H9 (cell line): ENCODE measurements around the gene GUK1. TPM values are rescaled to one million over a fixed set of nuclear protein-coding genes. Genes with fewer than 3 reads are reported as not detected.

Experiments used
- DNase-seq: peaks from one replicate; pipeline ENCODE4 v3.0.0-alpha.2; 2017
- H2AFZ ChIP-seq: one replicate; pipeline ENCODE4 v1.6.1; 2013; ENCODE audit warnings: mild to moderate bottlenecking, low read length, control low read depth, moderate library complexity
- H2AK5ac ChIP-seq: 2 replicates; pipeline ENCODE4 v1.6.1; 2013; ENCODE audit warnings: low read length, control low read depth, mixed read lengths; ENCODE audit not compliant: insufficient read length
- H2BK120ac ChIP-seq: one replicate; pipeline ENCODE4 v1.6.1; 2013; ENCODE audit warnings: low read depth, mild to moderate bottlenecking, low read length, control low read depth, inconsistent platforms; ENCODE audit not compliant: poor library complexity, severe bottlenecking
- H2BK12ac ChIP-seq: 2 replicates; pipeline ENCODE4 v1.6.1; 2013; ENCODE audit warnings: low read length, control low read depth, mixed read lengths, low read depth; ENCODE audit not compliant: insufficient read length
- H2BK15ac ChIP-seq: 2 replicates; pipeline ENCODE4 v1.6.1; 2013; ENCODE audit warnings: low read depth, low read length, control low read depth
- H2BK20ac ChIP-seq: one replicate; pipeline ENCODE4 v1.6.1; 2013; ENCODE audit warnings: low read depth, mild to moderate bottlenecking, low read length, control low read depth, inconsistent platforms; ENCODE audit not compliant: poor library complexity, severe bottlenecking
- H2BK5ac ChIP-seq: 2 replicates; pipeline ENCODE4 v1.6.1; 2013; ENCODE audit warnings: low read length, control low read depth, mixed read lengths; ENCODE audit not compliant: insufficient read length
- H3K14ac ChIP-seq: 2 replicates; pipeline ENCODE4 v1.6.1; 2013; ENCODE audit warnings: low read length, control low read depth; ENCODE audit not compliant: insufficient read depth
- H3K18ac ChIP-seq: 2 replicates; pipeline ENCODE4 v1.6.1; 2013; ENCODE audit warnings: low read depth, mild to moderate bottlenecking, mixed read lengths, low read length, control low read depth; ENCODE audit not compliant: insufficient read length
- H3K23ac ChIP-seq: 2 replicates; pipeline ENCODE4 v1.6.1; 2013; ENCODE audit warnings: low read length, control low read depth, mixed read lengths, low read depth; ENCODE audit not compliant: insufficient read length
- H3K23me2 ChIP-seq: 2 replicates; pipeline ENCODE4 v1.6.1; 2013; ENCODE audit warnings: low read depth, mild to moderate bottlenecking, mixed read lengths, low read length, control low read depth; ENCODE audit not compliant: insufficient read length, poor library complexity, severe bottlenecking
- H3K27ac ChIP-seq: 2 replicates; pipeline ENCODE4 v1.5.1; 2013; ENCODE audit warnings: low read length, control low read depth, mixed read lengths, low read depth; ENCODE audit not compliant: insufficient read length
- H3K27me3 ChIP-seq: 2 replicates; pipeline ENCODE4 v1.6.1; 2013; ENCODE audit warnings: low read length, control low read depth, inconsistent platforms; ENCODE audit not compliant: insufficient read depth
- H3K4ac ChIP-seq: 2 replicates; pipeline ENCODE4 v1.6.1; 2013; ENCODE audit warnings: low read depth, mild to moderate bottlenecking, control low read depth, inconsistent platforms, low read length, moderate library complexity
- H3K4me1 ChIP-seq: 2 replicates; pipeline ENCODE4 v1.6.1; 2013; ENCODE audit warnings: low read length, control low read depth, inconsistent platforms; ENCODE audit not compliant: insufficient read depth
- H3K4me2 ChIP-seq: 2 replicates; pipeline ENCODE4 v1.6.1; 2013; ENCODE audit warnings: low read length, control low read depth, mixed read lengths; ENCODE audit not compliant: insufficient read length, insufficient read depth
- H3K56ac ChIP-seq: 2 replicates; pipeline ENCODE4 v1.6.1; 2013; ENCODE audit warnings: low read depth, mild to moderate bottlenecking, mixed read lengths, low read length, control low read depth; ENCODE audit not compliant: insufficient read length
- H3K79me1 ChIP-seq: 2 replicates; pipeline ENCODE4 v1.6.1; 2013; ENCODE audit warnings: low read depth, mild to moderate bottlenecking, moderate library complexity, low read length, control low read depth, inconsistent platforms; ENCODE audit not compliant: insufficient read depth, poor library complexity, severe bottlenecking
- H3K79me2 ChIP-seq: 2 replicates; pipeline ENCODE4 v1.6.1; 2013; ENCODE audit warnings: low read length, control low read depth, inconsistent platforms; ENCODE audit not compliant: insufficient read depth
- H3K9ac ChIP-seq: 2 replicates; pipeline ENCODE4 v1.6.1; 2013; ENCODE audit warnings: low read length, control low read depth, mixed read lengths; ENCODE audit not compliant: insufficient read length; ENCODE audit errors: extremely low read depth
- H3K9me3 ChIP-seq: one replicate; pipeline ENCODE4 v1.6.1; 2013; ENCODE audit warnings: low read depth, low read length, inconsistent platforms; ENCODE audit not compliant: control insufficient read depth
- H3T11ph ChIP-seq: one replicate; pipeline ENCODE4 v1.6.1; 2013; ENCODE audit warnings: mild to moderate bottlenecking, low read length, control low read depth, inconsistent platforms
- H4K20me1 ChIP-seq: one replicate; pipeline ENCODE4 v1.6.1; 2013; ENCODE audit not compliant: control insufficient read depth, insufficient read length, insufficient read depth
- H4K5ac ChIP-seq: 2 replicates; pipeline ENCODE4 v1.6.1; 2013; ENCODE audit warnings: low read depth, mild to moderate bottlenecking, mixed read lengths, low read length, control low read depth; ENCODE audit not compliant: insufficient read length
- H4K8ac ChIP-seq: replicated peaks from 2 replicates; pipeline ENCODE4 v1.6.1; 2013; ENCODE audit warnings: low read length, control low read depth, mixed read lengths, low read depth; ENCODE audit not compliant: insufficient read length
- H4K91ac ChIP-seq: 2 replicates; pipeline ENCODE4 v1.6.1; 2013; ENCODE audit warnings: low read depth, mild to moderate bottlenecking, moderate library complexity, mixed read lengths, low read length, control low read depth; ENCODE audit not compliant: insufficient read length
- H3K27ac Mint-ChIP-seq, 3 experiments: 2 replicates in 2 of 3; 3 replicates in 1 of 3; pipeline ENCODE4 v1.8.0; 2020 to 2021; ENCODE audit warnings: mixed read lengths in 3 of 3, mild to moderate bottlenecking in 1 of 3, moderate library complexity in 1 of 3
- H3K27me3 Mint-ChIP-seq: 2 replicates; pipeline ENCODE4 v1.8.0; 2021; ENCODE audit warnings: low read depth, mild to moderate bottlenecking, moderate library complexity, mixed read lengths
- H3K36me3 Mint-ChIP-seq, 3 experiments: 2 replicates in 2 of 3; 3 replicates in 1 of 3; pipeline ENCODE4 v1.8.0; 2020 to 2021; ENCODE audit warnings: low read depth in 3 of 3, mixed read lengths in 3 of 3; ENCODE audit not compliant: insufficient read depth in 1 of 3
- H3K4me1 Mint-ChIP-seq, 2 experiments: 2 replicates each; pipeline ENCODE4 v1.8.0; 2020; ENCODE audit warnings: mixed read lengths in 2 of 2
- H3K4me3 Mint-ChIP-seq, 2 experiments: 2 replicates in 1 of 2; 3 replicates in 1 of 2; pipeline ENCODE4 v1.8.0; 2020 to 2021; ENCODE audit warnings: mild to moderate bottlenecking in 2 of 2, mixed read lengths in 2 of 2, moderate library complexity in 1 of 2
- H3K9me3 Mint-ChIP-seq, 2 experiments: 2 replicates in 1 of 2; 3 replicates in 1 of 2; pipeline ENCODE4 v1.8.0; 2020; ENCODE audit warnings: mild to moderate bottlenecking in 2 of 2, mixed read lengths in 2 of 2, moderate library complexity in 1 of 2
- WGBS: extraction: QIAGEN DNeasy Blood & Tissue Kit; methylation state at CpG from one replicate; pipeline ENCODE4 v1.1.7; 2013; ENCODE audit warnings: missing lambda C conversion rate, low lambda C conversion rate, mixed read lengths; ENCODE audit not compliant: insufficient read length; ENCODE audit errors: extremely low coverage; 5-methylcytosine and 5-hydroxymethylcytosine counted together
- total RNA-seq: library from RNA; stranded (reverse); gene quantifications from 2 replicates; pipeline ENCODE4 v1.2.1, GENCODE V29; 2021
- TF ChIP-seq, protein P1 (sequence below): fragments of 200-600 bp; sonication (generic); conservative IDR thresholded peaks from 3 replicates; pipeline ENCODE4 v1.8.0; 2021; ENCODE audit warnings: antibody characterized with exemption, mild to moderate bottlenecking

GUK1 gene
- total RNA-seq, 1 experiment from 2014 or later, result 88.2 TPM

DNA sequence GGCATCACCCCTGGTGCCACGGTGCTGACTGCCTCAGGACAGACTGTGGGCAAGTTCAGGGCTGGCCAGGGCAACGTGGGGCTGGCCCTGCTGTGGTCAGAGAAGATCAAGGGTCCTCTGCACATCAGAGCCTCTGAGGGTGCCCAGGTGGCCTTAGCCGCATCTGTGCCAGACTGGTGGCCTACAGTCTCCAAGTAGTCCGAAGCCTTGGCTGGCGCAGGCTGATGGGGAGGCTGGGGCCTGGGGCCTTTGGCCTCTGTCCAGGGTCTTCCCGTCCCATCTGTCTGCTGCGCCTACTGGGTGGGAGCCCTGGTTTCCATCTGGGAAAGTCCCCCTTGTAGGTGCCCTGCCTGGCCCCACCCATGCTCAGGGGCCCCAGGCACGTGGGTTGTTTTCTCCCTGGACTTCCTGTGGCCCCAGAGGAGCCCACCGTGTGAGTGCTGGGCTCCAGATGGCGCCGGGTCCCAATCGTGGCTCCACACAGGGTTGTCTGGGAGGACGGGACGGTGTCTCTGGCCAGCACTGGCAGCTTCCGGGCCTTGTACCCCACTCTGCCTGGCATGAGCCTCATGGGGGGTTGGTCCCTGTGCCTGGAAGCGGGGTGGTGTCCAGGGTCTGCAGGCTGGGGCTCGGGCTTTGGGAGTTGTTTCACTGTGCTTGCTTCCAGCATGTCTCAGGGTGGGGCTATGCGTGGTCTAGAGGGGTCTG is 35.4 kb downstream of the GUK1 start:
- Histone ChIP-seq H3K4me1 (no peaks in the 10 kb centered on the region), H3K23me2 (no peaks in the 10 kb centered on the region), H2BK5ac (no peak overlapping the region), H2BK20ac (no peak overlapping the region), H2AK5ac (no peak overlapping the region), H4K20me1 (no peaks in the 10 kb centered on the region), H3K4ac (no peak overlapping the region), H3K9me3 (no peaks in the 10 kb centered on the region), H3K23ac (no peak overlapping the region), H3K27me3 (no peaks in the 10 kb centered on the region), H2BK12ac (no peak overlapping the region), H3K79me2 (0 out of 2 replicates have a peak, but pooled peaks cover 1% of the 10 kb centered on the region), H3K79me1 (no peaks in the 10 kb centered on the region), H4K8ac (no peak overlapping the region), H3K27ac (no peak overlapping the region), H3K4me2 (no peak overlapping the region), H2BK120ac (no peak overlapping the region), H3K18ac (no peak overlapping the region), H4K5ac (no peak overlapping the region), H3K9ac (no peak overlapping the region), H3T11ph (no peak overlapping the region), H3K14ac (no peak overlapping the region; the same call in 1 of the 2 replicates), H2AFZ (no peak overlapping the region), H3K56ac (no peak overlapping the region), H4K91ac (no peak overlapping the region), H2BK15ac (no peak overlapping the region)
- TF ChIP-seq, protein P1, sequence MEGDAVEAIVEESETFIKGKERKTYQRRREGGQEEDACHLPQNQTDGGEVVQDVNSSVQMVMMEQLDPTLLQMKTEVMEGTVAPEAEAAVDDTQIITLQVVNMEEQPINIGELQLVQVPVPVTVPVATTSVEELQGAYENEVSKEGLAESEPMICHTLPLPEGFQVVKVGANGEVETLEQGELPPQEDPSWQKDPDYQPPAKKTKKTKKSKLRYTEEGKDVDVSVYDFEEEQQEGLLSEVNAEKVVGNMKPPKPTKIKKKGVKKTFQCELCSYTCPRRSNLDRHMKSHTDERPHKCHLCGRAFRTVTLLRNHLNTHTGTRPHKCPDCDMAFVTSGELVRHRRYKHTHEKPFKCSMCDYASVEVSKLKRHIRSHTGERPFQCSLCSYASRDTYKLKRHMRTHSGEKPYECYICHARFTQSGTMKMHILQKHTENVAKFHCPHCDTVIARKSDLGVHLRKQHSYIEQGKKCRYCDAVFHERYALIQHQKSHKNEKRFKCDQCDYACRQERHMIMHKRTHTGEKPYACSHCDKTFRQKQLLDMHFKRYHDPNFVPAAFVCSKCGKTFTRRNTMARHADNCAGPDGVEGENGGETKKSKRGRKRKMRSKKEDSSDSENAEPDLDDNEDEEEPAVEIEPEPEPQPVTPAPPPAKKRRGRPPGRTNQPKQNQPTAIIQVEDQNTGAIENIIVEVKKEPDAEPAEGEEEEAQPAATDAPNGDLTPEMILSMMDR, result no peak
- Mint-ChIP-seq H3K27me3 (no peaks in the 10 kb centered on the region; the same call in none of the 2 replicates), H3K36me3 (no peaks in the 10 kb centered on the region; a peak in 1 of 7 replicates), H3K27ac (no peak overlapping the region), H3K4me1 (no peaks in the 10 kb centered on the region), H3K4me3 (no peak overlapping the region), H3K9me3 (no peaks in the 10 kb centered on the region)
- no peak for DNase-seq
- WGBS, result no CpG with 5 or more reads among the region's 18 CpGs
